ENCODE measurements around the gene SOD2.

- TF ChIP-seq CTCF (IDR thresholded peaks at IDR 0.05) (no peak), EZH2 (IDR thresholded peaks at IDR 0.05; ENCODE audit: borderline replicate concordance, insufficient read depth, low read depth, low read length, poor library complexity, severe bottlenecking) (no peak)
These were observed 26.2 kb upstream of the SOD2 start for GRCh38 chr6:159719287-159719686.

All from B cell (primary cell).